Caco-2 (cell line): ENCODE data around the gene DGCR2. TPM values are rescaled to one million over a fixed set of nuclear protein-coding genes. Genes with fewer than 3 reads are reported as not detected.

Source experiments
- BruUV-seq: library from RNA; stranded (reverse); fragments of 400-500 nt; replicated peaks from 2 replicates; lab custom pipeline; 2021; lab: Mats Ljungman, UMichigan
- CTCF ChIA-PET: fragments of 300-600 bp; sonication (Branson Sonifier 250); formaldehyde crosslinking; loops from one replicate; lab custom pipeline; 2022; ENCODE audit warnings: antibody characterized with exemption; lab: Charles Lee
- POLR2A ChIA-PET: fragments of 300-600 bp; sonication (Branson Sonifier 250); formaldehyde crosslinking; loops from one replicate; lab custom pipeline; 2022; ENCODE audit warnings: antibody characterized with exemption; lab: Charles Lee
- DNase-seq, 2 experiments: peaks; one replicate each; pipeline versions ENCODE4 v3.0.0 to v3.0.0-alpha.2; 2020 to 2022
- H3K27me3 ChIP-seq: replicated peaks from 2 replicates; pipeline ENCODE4 v1.6.0; 2011; ENCODE audit warnings: low read length; ENCODE audit not compliant: control insufficient read depth, insufficient read depth
- H3K36me3 ChIP-seq: 2 replicates; pipeline ENCODE4 v1.5.1; 2011; ENCODE audit warnings: low read length; ENCODE audit not compliant: control insufficient read depth, insufficient read depth
- H3K4me1 ChIP-seq: fragments of 250-450 bp; sonication (Bioruptor Pico); 2 replicates; pipeline ENCODE4 v1.5.1; 2020; ENCODE audit warnings: mild to moderate bottlenecking
- H3K4me3 ChIP-seq: 2 replicates; pipeline ENCODE4 v1.5.1; 2011; ENCODE audit warnings: low read depth, mild to moderate bottlenecking, control low read depth, low read length
- H3K9me3 ChIP-seq: fragments of 250-450 bp; sonication (Bioruptor Pico); 2 replicates; pipeline ENCODE4 v1.5.1; 2020; ENCODE audit warnings: mild to moderate bottlenecking, moderate library complexity
- H3K27ac Mint-ChIP-seq: one replicate; pipeline ENCODE4 v1.8.0; 2022; ENCODE audit warnings: mixed read lengths; ENCODE audit not compliant: unreplicated experiment
- H3K27me3 Mint-ChIP-seq: one replicate; pipeline ENCODE4 v1.8.0; 2022; ENCODE audit warnings: mixed read lengths; ENCODE audit not compliant: insufficient read depth, unreplicated experiment
- H3K36me3 Mint-ChIP-seq: one replicate; pipeline ENCODE4 v1.8.0; 2022; ENCODE audit warnings: mild to moderate bottlenecking, mixed read lengths; ENCODE audit not compliant: insufficient read depth, unreplicated experiment
- H3K4me1 Mint-ChIP-seq: one replicate; pipeline ENCODE4 v1.8.0; 2022; ENCODE audit warnings: low read depth, mixed read lengths; ENCODE audit not compliant: unreplicated experiment
- H3K4me3 Mint-ChIP-seq: one replicate; pipeline ENCODE4 v1.8.0; 2022; ENCODE audit warnings: mild to moderate bottlenecking, moderate library complexity, mixed read lengths; ENCODE audit not compliant: unreplicated experiment
- H3K9me3 Mint-ChIP-seq: one replicate; pipeline ENCODE4 v1.8.0; 2022; ENCODE audit warnings: mixed read lengths; ENCODE audit not compliant: unreplicated experiment
- intact Hi-C: fragments of 100-400 bp; cut with micrococcal nuclease; formaldehyde crosslinking; loops from one replicate; pipeline ENCODE4 v1.10.0; 2022; ENCODE audit not compliant: unreplicated experiment
- total RNA-seq: library from RNA; stranded (reverse); gene quantifications from 2 replicates; pipeline ENCODE4 v1.2.3, GENCODE V29; 2022
- TF ChIP-seq, protein P1 (sequence below), 2 experiments: fragments of 200-600 bp in 1 of 2; IDR thresholded peaks; 1 replicate in 1 of 2; 2 replicates in 1 of 2; pipeline versions ENCODE4 v1.5.1 to v1.8.0; 2011 to 2022; ENCODE audit warnings: antibody characterized with exemption in 1 of 2, control low read depth in 1 of 2, inconsistent platforms in 1 of 2, low read depth in 1 of 2, low read length in 1 of 2, mild to moderate bottlenecking in 1 of 2, moderate library complexity in 1 of 2; ENCODE audit not compliant: insufficient read depth in 1 of 2, severe bottlenecking in 1 of 2, unreplicated experiment in 1 of 2

The DGCR2 gene
- total RNA-seq, 1 experiment from 2014 or later: 67.9 TPM

DNA sequence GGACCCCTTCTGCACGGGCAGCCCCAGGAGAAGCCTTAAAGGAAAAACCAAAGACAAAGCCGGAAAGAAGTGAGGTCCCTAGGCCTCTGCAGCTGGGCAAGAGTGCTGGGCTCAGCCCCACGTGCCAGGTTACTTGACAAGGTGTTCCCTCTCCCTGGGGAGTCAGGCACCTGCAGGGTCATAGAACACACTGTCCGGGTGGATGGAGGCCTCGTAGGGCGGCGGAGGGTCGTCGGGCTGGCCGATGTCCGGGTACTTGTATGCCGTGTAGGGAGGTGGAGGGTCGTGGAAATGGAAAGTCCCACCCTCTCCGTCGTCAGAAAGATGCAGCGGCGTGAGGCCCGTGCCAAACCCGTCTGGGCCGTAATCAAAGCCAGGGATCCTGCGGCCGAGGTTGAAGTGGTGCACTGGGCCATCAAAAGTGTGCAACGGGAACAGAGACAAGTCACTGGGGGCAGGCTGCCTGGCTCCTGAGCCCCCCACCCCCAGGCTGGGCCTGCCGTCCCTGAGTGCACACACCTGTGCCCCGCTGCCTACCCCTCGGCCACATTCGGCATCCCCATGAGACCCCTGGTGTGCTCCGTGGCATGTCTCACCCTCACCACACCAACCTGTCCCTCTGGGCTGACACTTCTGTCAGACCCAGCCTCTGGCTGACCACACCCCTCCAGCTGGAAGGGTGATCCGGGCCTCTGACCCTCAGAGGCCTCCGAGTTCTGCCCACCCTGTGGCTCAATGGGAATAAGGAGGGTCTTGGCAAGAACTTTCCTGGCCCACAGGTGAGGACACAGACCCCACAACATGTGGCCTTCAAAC is 81.1 kb downstream of the DGCR2 start:
- POLR2A ChIA-PET: no interaction called here

DNA sequence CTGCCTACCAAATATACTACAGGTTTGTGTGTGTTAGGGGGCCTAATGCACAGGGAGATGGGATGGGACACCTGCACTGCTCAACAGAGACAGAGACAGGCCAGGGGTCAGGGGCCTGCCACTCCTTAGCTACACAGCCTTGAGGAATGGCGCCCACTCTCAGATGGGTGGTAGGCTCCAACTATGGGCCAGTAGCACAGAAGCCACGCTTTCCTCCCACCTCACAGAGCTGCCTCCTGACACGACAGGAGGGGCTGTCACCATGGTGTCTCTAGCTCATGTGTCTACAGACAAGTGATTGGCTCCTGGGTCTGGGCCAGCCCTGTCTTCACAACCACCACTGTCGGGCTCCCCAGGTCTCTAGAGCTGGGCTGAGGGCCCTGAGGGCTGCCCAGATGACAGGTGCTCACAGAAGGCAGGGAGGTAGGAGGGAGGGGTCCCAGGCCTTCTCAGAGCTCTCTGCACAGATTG is 81.8 kb downstream of the DGCR2 start:
- Histone ChIP-seq H3K9me3 (no peaks in the 10 kb centered on the region), H3K27me3 (no peaks in the 10 kb centered on the region), H3K36me3 (no peaks in the 10 kb centered on the region; the same call in 1 of the 2 replicates), H3K4me3 (no peak overlapping the region), H3K4me1 (no peaks in the 10 kb centered on the region)
- POLR2A ChIA-PET: no interaction called here
- no peak for DNase-seq
- intact Hi-C loops: no loop called here
- no peaks in the 10 kb centered on the region for H3K9me3 Mint-ChIP-seq
- CTCF ChIA-PET: no interaction called here
- no TSS peak for BruUV-seq
- no peaks in the 10 kb centered on the region for H3K4me1 Mint-ChIP-seq
- peaks cover 76% of the 10 kb centered on the region for H3K36me3 Mint-ChIP-seq
- no peaks in the 10 kb centered on the region for H3K27me3 Mint-ChIP-seq
- TF ChIP-seq, protein P1, sequence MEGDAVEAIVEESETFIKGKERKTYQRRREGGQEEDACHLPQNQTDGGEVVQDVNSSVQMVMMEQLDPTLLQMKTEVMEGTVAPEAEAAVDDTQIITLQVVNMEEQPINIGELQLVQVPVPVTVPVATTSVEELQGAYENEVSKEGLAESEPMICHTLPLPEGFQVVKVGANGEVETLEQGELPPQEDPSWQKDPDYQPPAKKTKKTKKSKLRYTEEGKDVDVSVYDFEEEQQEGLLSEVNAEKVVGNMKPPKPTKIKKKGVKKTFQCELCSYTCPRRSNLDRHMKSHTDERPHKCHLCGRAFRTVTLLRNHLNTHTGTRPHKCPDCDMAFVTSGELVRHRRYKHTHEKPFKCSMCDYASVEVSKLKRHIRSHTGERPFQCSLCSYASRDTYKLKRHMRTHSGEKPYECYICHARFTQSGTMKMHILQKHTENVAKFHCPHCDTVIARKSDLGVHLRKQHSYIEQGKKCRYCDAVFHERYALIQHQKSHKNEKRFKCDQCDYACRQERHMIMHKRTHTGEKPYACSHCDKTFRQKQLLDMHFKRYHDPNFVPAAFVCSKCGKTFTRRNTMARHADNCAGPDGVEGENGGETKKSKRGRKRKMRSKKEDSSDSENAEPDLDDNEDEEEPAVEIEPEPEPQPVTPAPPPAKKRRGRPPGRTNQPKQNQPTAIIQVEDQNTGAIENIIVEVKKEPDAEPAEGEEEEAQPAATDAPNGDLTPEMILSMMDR (IDR thresholded peaks at IDR 0.05; ENCODE audit: insufficient read depth in 1 of 2, low read depth in 1 of 2, low read length in 1 of 2, severe bottlenecking in 1 of 2, unreplicated experiment in 1 of 2): no peak
- no peak overlapping the region for H3K4me3 Mint-ChIP-seq
- no peak overlapping the region for H3K27ac Mint-ChIP-seq

More for the DNA sequence above, 81.1 kb downstream of the DGCR2 start:
- H3K27ac Mint-ChIP-seq: no peak overlapping the region
- peaks cover 76% of the 10 kb centered on the region for H3K36me3 Mint-ChIP-seq
- no peak overlapping the region for H3K4me3 ChIP-seq
- H3K27me3 Mint-ChIP-seq: no peaks in the 10 kb centered on the region
- no peaks in the 10 kb centered on the region for H3K27me3 ChIP-seq
- H3K9me3 Mint-ChIP-seq: no peaks in the 10 kb centered on the region
- no peaks in the 10 kb centered on the region for H3K4me1 Mint-ChIP-seq
- TF ChIP-seq, protein P1 (IDR thresholded peaks at IDR 0.05; ENCODE audit: insufficient read depth in 1 of 2, low read depth in 1 of 2, low read length in 1 of 2, severe bottlenecking in 1 of 2, unreplicated experiment in 1 of 2): no peak
- CTCF ChIA-PET: no interaction called here
- no peaks in the 10 kb centered on the region for H3K9me3 ChIP-seq
- intact Hi-C loops: no loop called here
- H3K4me1 ChIP-seq: no peaks in the 10 kb centered on the region
- BruUV-seq: no TSS peak
- H3K36me3 ChIP-seq: no peaks in the 10 kb centered on the region; the same call in 1 of the 2 replicates
- DNase-seq: no peak
- no peak overlapping the region for H3K4me3 Mint-ChIP-seq

DNA sequence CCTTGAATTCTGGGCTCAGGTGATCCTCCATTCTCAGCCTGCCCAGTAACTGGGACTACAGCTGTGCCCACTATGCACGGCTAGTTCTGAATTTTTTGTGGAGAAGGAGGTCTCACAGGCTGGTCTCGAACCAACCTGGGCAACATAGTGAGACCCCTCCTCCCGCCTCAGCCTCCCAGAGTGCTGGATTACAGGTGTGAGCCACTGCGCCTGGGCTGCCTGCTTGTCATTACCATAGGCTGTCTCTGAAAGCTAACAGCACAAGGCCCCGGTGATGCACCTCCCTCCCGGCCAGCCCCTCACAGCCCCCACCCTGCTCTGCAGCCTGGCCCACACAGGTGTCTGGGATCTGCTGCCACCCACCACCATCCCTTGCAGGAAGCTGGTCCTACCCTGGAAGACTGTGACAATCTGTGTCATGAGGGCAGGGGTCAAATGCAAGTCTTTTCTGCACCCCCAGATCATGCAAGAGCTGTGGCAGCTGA is 82.4 kb downstream of the DGCR2 start:
- H3K27ac Mint-ChIP-seq: no peak overlapping the region
- TF ChIP-seq, protein P1 (IDR thresholded peaks at IDR 0.05; ENCODE audit: insufficient read depth in 1 of 2, low read depth in 1 of 2, low read length in 1 of 2, severe bottlenecking in 1 of 2, unreplicated experiment in 1 of 2): no peak
- DNase-seq: no peak
- no peaks in the 10 kb centered on the region for H3K9me3 Mint-ChIP-seq
- Histone ChIP-seq H3K4me1 (no peaks in the 10 kb centered on the region), H3K36me3 (no peaks in the 10 kb centered on the region; the same call in 1 of the 2 replicates), H3K9me3 (no peaks in the 10 kb centered on the region), H3K27me3 (no peaks in the 10 kb centered on the region), H3K4me3 (no peak overlapping the region)
- ChIA-PET CTCF (no interaction called here), POLR2A (interaction anchor here (0.6 kb wide), 1 partner anchor 1002 kb away, joined by 5 read pairs; no protein-coding TSS in a partner anchor)
- H3K27me3 Mint-ChIP-seq: no peaks in the 10 kb centered on the region
- H3K4me1 Mint-ChIP-seq: no peaks in the 10 kb centered on the region
- BruUV-seq: no TSS peak
- H3K4me3 Mint-ChIP-seq: no peak overlapping the region
- intact Hi-C loops: loop anchor here (10.0 kb wide), 1 partner anchor 45 kb away; no protein-coding TSS in a partner anchor
- peaks cover 75% of the 10 kb centered on the region for H3K36me3 Mint-ChIP-seq
